Right lobe of liver (tissue), 6 donors: ENCODE measurements around the gene MNT. TPM values are rescaled to one million over a fixed set of nuclear protein-coding genes. Genes with fewer than 3 reads are reported as not detected.
A peak's percentile ranks its signal among the peaks of the same experiment; 100 is the strongest.

ENCODE experiments used
- ATAC-seq, 4 donors: fragments of 200-7000 bp; cut with Tn5 transposase; one replicate each; pipeline ENCODE4 v1.9.1; 2020; ENCODE audit warnings: mild to moderate bottlenecking in 4 of 4, moderate library complexity in 4 of 4
- DNase-seq, 3 donors: peaks; one replicate each; pipeline ENCODE4 v3.0.0-alpha.2; 2020
- H3K27ac ChIP-seq, 3 donors: fragments of 200-600 bp; one replicate each; pipeline ENCODE4 v1.8.0; 2022
- H3K27me3 ChIP-seq, 2 donors: fragments of 200-600 bp; one replicate each; pipeline ENCODE4 v1.8.0; 2022
- H3K36me3 ChIP-seq, 4 donors: fragments of 200-600 bp; sonication (generic) in 1 of 4; one replicate each; pipeline versions ENCODE4 v1.5.1 to v1.8.0; 2017 to 2022; ENCODE audit warnings: control low read depth in 1 of 4
- H3K4me1 ChIP-seq, 4 donors: fragments of 200-600 bp; sonication (generic) in 1 of 4; one replicate each; pipeline versions ENCODE4 v1.5.1 to v1.8.0; 2017 to 2022; ENCODE audit warnings: control low read depth in 1 of 4
- H3K4me3 ChIP-seq, 3 donors: fragments of 200-600 bp; one replicate each; pipeline ENCODE4 v1.8.0; 2022
- H3K9me3 ChIP-seq, 4 donors: fragments of 200-600 bp; sonication (generic) in 1 of 4; one replicate each; pipeline versions ENCODE4 v1.5.1 to v1.8.0; 2017 to 2022; ENCODE audit warnings: control low read depth in 1 of 4
- CTCF ChIP-seq, 4 donors: fragments of 200-600 bp in 3 of 4; fragments of 450-650 bp in 1 of 4; IDR thresholded peaks; one replicate each; pipeline versions ENCODE4 v1.5.1 to v1.8.0; 2016 to 2022; ENCODE audit warnings: antibody characterized with exemption in 4 of 4, mild to moderate bottlenecking in 2 of 4
- POLR2A ChIP-seq: fragments of 450-650 bp; IDR thresholded peaks from one replicate; pipeline ENCODE4 v1.6.1; 2017; ENCODE audit warnings: antibody characterized with exemption, mild to moderate bottlenecking
- WGBS: methylation state at CpG from one replicate; pipeline ENCODE4 v1.1.6; 2018; ENCODE audit warnings: low coverage, low lambda C conversion rate; ENCODE audit not compliant: insufficient coverage; ENCODE audit errors: missing lambda C conversion rate; 5-methylcytosine and 5-hydroxymethylcytosine counted together
- intact Hi-C, 2 donors: fragments of 100-400 bp; cut with DNase I; formaldehyde crosslinking; loops; one replicate each; pipeline versions ENCODE4 v1.11.2 to v1.14.1; 2022
- total RNA-seq, 6 experiments: library from RNA; depleted of rRNA in 2 of 6; stranded (reverse); fragments of >200 nt in 2 of 6; fragmentation: NEBNext Ultra II Directional in 3 of 6; extraction: Animal tissue kit (Norgen Biotek cat#: 25700) in 3 of 6; gene quantifications; one replicate each; pipeline versions ENCODE4 v1.1.0 to v1.2.4, GENCODE V29; 2016 to 2023
- donor health status: DM: no; HTN: yes; CAD: no.
- donor health status: DM: no; HTN: no; CAD: no.
- donor health status: DM: no; HTN: no; CAD: no.
- donor health status: DM: no; HTN: yes; CAD: no.
- donor health status: DM: no; HTN: yes; CAD: no.

Gene MNT
- total RNA-seq, 6 experiments from 2014 or later: 3.3 to 12.6 (median 7.0) TPM

- DNase-seq (no peak), ATAC-seq (no peak)
- Histone ChIP-seq H3K27ac (no peak overlapping the region), H3K9me3 (no peaks in the 10 kb centered on the region), H3K4me3 (no peak overlapping the region), H3K27me3 (no peaks in the 10 kb centered on the region), H3K4me1 (no peaks in the 10 kb centered on the region), H3K36me3 (peaks cover 0 to 19% (median 5%) of the 10 kb centered on the region in 4 donors)
- WGBS: 88% methylated on average over 11 of the region's 12 CpGs
- TF ChIP-seq CTCF (IDR thresholded peaks at IDR 0.05) (no peak), POLR2A (no peak)
- intact Hi-C loops: no loop called here
Measured at GRCh38 chr17:2420176-2420575, 19.3 kb upstream of the MNT start.

- Histone ChIP-seq H3K27ac (no peak overlapping the region), H3K4me3 (no peak overlapping the region), H3K4me1 (no peaks in the 10 kb centered on the region), H3K9me3 (no peaks in the 10 kb centered on the region), H3K36me3 (peaks cover 0 to 22% (median 5%) of the 10 kb centered on the region in 4 donors), H3K27me3 (no peaks in the 10 kb centered on the region)
- no peak for TF ChIP-seq POLR2A
- ATAC-seq (no peak), DNase-seq (no peak)
- WGBS: 83% methylated on average over 1 of the region's 6 CpGs
- intact Hi-C loops: loop anchor here in 1 of 2 donors (5.0 kb wide), 1 partner anchor 37 kb away; no protein-coding TSS in a partner anchor
Measured at GRCh38 chr17:2419486-2419885, 18.6 kb upstream of the MNT start.

GRCh38 chr17:2418572-2418971 lies 17.7 kb upstream of the MNT start:
- intact Hi-C loops: loop anchor here in 1 of 2 donors (5.0 kb wide), 1 partner anchor 36 kb away; no protein-coding TSS in a partner anchor
- whole genome bisulfite sequencing: 36% methylated on average over 4 of the region's 7 CpGs
- ATAC-seq (peak in 2 of 4 donors; percentile 21 to 36), DNase-seq (no peak)
- H3K4me1 ChIP-seq: no peaks in the 10 kb centered on the region
- TF ChIP-seq POLR2A: no peak
- H3K27me3 ChIP-seq: no peaks in the 10 kb centered on the region
- H3K9me3 ChIP-seq: no peaks in the 10 kb centered on the region
- peaks cover 0 to 22% (median 5%) of the 10 kb centered on the region in 4 donors for H3K36me3 ChIP-seq
- no peak overlapping the region for H3K4me3 ChIP-seq
- no peak overlapping the region for H3K27ac ChIP-seq

GRCh38 chr17:2416010-2416734 lies 15.3 kb upstream of the MNT start:
- DNase-seq (peak; percentile 78 to 84 (median 84)), ATAC-seq (peak; percentile 90 to 95 (median 92))
- H3K27me3 ChIP-seq: no peaks in the 10 kb centered on the region
- no peaks in the 10 kb centered on the region for H3K9me3 ChIP-seq
- H3K36me3 ChIP-seq: peaks cover 0 to 22% (median 5%) of the 10 kb centered on the region in 4 donors
- no peak overlapping the region for H3K27ac ChIP-seq
- 23% methylated on average over 19 of the region's 19 CpGs for WGBS
- no peak overlapping the region for H3K4me3 ChIP-seq
- no peaks in the 10 kb centered on the region for H3K4me1 ChIP-seq
- TF ChIP-seq POLR2A (no peak), CTCF (IDR thresholded peaks at IDR 0.05) (peak; percentile 91 to 99 (median 98))
- intact Hi-C loops: loop anchor here (2.0 to 5.0 kb wide), 2 partner anchors 33 to 34 kb away; no protein-coding TSS in a partner anchor

GRCh38 chr17:2415081-2415480 lies 14.2 kb upstream of the MNT start:
- no peak for DNase-seq
- no peak for ATAC-seq
- H3K4me1 ChIP-seq: no peaks in the 10 kb centered on the region
- no peak overlapping the region for H3K27ac ChIP-seq
- intact Hi-C loops: loop anchor here in 1 of 2 donors (5.0 kb wide), 1 partner anchor 33 kb away; no protein-coding TSS in a partner anchor
- H3K4me3 ChIP-seq: no peak overlapping the region
- H3K27me3 ChIP-seq: no peaks in the 10 kb centered on the region
- no peaks in the 10 kb centered on the region for H3K9me3 ChIP-seq
- H3K36me3 ChIP-seq: peaks cover 0 to 14% (median 2%) of the 10 kb centered on the region in 4 donors
- WGBS: 77% methylated on average over 5 of the region's 9 CpGs
- TF ChIP-seq CTCF (IDR thresholded peaks at IDR 0.05) (no peak), POLR2A (no peak)
